Ectodermal cell (in vitro differentiated cells): ENCODE data around the gene SSR1.
"Not testable (repeated sequence)": the region's sequence is repeated elsewhere in the genome, so short reads cannot be mapped to it uniquely, and the experiment has no call there.

ENCODE experiments used
- H3K27ac ChIP-seq: 2 replicates; pipeline ENCODE4 v1.7.0; 2013; ENCODE audit warnings: mild to moderate bottlenecking, low read depth, low read length; ENCODE audit not compliant: insufficient read depth, poor library complexity, severe bottlenecking
- H3K27me3 ChIP-seq: 2 replicates; pipeline ENCODE4 v1.7.0; 2013; ENCODE audit warnings: mild to moderate bottlenecking, low read length; ENCODE audit not compliant: insufficient read depth, control insufficient read depth, poor library complexity, severe bottlenecking
- H3K36me3 ChIP-seq: one replicate; pipeline ENCODE4 v1.7.0; 2013; ENCODE audit warnings: low read length; ENCODE audit not compliant: control insufficient read depth, insufficient read depth
- H3K4me1 ChIP-seq: one replicate; pipeline ENCODE4 v1.7.0; 2013; ENCODE audit warnings: low read length; ENCODE audit not compliant: control insufficient read depth, insufficient read depth
- H3K4me3 ChIP-seq: 2 replicates; pipeline ENCODE4 v1.7.0; 2013; ENCODE audit warnings: low read depth, low read length, control low read depth; ENCODE audit not compliant: insufficient read depth
- H3K9me3 ChIP-seq: 2 replicates; pipeline ENCODE4 v1.7.0; 2013; ENCODE audit warnings: mild to moderate bottlenecking, low read length, moderate library complexity; ENCODE audit not compliant: control insufficient read depth
- WGBS, 2 experiments: methylation state at CpG; one replicate each; pipeline ENCODE4 v1.1.7; 2013; ENCODE audit warnings: missing lambda C conversion rate in 2 of 2; 5-methylcytosine and 5-hydroxymethylcytosine counted together

SSR1 gene

DNA sequence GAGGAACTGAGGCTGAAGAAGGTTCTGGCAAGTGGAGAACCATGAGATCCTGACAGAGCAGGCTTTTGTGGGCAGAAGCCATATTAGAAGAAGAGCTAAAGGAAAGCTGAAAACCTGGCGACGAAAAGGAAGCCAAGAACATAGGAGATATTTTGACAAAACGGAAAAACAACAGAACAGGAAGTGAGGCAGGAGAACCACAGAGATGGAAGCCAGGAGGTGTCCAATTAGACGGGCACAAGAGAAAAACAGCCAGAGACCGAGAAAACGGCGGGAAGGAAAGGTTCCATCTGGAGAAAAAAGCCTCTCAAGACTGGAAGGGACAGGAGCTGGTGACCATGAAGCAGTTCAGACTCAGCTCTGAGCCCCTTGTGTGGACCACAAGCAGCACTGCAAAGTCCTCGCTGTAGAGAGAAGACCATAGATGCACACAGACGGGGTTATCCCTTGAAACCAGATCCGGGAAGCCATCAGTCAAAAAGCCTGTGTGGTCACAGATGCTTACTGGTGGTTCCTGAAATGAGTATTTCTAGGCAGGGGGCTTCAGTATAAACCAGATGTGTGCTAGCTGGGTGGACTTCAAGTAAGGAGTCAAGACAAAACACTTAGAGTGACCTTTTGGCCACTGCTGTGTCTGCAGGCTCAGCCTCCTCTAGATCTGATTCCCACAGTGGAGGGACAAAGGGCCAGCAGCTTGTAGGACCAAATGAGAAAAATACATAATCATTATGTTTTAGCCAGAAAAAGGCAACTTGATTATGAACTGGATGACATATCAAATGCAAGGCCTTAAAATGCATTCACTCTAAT, 30.7 kb downstream of the SSR1 start:
- H3K27ac ChIP-seq = no peak overlapping the region
- no peak overlapping the region for H3K4me3 ChIP-seq
- H3K4me1 ChIP-seq = no peaks in the 10 kb centered on the region
- WGBS, 2 experiments = 85 to 95% methylated on average over 9 to 10 of the region's 10 CpGs
- no peaks in the 10 kb centered on the region for H3K9me3 ChIP-seq
- no peaks in the 10 kb centered on the region for H3K27me3 ChIP-seq
- no peaks in the 10 kb centered on the region for H3K36me3 ChIP-seq

DNA sequence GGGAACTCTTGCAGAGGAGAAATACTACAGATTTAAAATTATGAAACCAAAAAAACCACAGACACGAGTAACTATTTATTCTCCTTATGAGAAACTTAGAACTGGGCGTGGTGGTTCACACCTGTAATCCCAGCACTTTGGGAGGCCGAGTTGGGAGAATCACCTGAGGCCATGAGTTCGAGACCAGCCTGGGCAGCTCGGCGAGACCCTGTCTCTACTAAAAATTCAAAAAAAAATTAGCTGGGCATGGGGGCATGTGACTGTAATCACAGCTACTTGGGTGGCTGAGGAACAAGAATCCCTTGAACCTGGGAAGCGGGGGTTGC, 36.8 kb downstream of the SSR1 start:
- Histone ChIP-seq H3K9me3 (no peaks in the 10 kb centered on the region), H3K27ac (no peak overlapping the region), H3K4me1 (no peaks in the 10 kb centered on the region), H3K4me3 (no peak overlapping the region), H3K36me3 (no peaks in the 10 kb centered on the region), H3K27me3 (no peaks in the 10 kb centered on the region)
- WGBS, 2 experiments = 72 to 77% methylated on average over 7 of the region's 7 CpGs

DNA sequence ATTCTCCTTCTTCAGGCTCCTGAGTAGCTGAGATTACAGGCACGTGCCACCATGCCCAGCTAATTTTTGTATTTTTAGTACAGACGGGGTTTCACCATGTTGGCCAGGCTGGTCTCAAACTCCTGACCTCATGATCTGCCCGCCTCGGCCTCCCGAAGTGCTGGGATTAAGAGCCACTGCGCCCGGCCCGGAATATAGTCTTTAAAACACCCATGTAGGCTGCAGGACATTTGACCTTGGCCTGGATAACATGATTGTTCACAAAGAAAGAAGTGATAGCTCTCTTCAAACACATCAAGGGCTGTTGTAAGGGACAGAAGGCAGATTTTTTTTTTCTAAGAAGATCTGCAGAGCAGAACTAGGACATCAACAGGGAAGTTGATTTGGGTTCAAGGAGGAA, 38.5 kb downstream of the SSR1 start:
- not testable (repeated sequence) for H3K9me3 ChIP-seq, H3K27ac ChIP-seq, H3K4me1 ChIP-seq, H3K4me3 ChIP-seq, H3K36me3 ChIP-seq, H3K27me3 ChIP-seq
- WGBS, 2 experiments = 92 to 94% methylated on average over 8 of the region's 8 CpGs

DNA sequence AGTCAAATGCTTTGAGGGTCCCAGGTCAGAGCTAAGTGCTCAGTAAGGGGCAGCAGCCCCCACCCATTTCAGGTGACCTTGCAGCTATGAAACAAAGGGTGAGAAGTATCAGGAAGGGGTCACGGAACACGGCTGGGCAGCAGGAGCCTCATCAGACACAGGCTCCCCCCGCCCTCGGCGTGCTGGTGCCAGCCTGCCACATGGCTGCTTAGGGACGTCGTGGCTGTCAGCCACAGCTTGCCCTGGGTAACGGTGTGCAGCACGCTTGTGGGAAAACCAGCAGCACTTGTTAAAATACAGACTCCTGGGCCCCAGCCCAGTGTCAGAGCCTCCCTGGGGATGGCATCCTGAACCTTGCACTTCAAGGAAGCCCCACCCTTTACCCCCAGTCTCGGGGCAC, 39.3 kb downstream of the SSR1 start:
- 91 to 93% methylated on average over 10 of the region's 10 CpGs for WGBS, 2 experiments
- Histone ChIP-seq H3K27ac (no peak overlapping the region), H3K9me3 (no peaks in the 10 kb centered on the region), H3K4me1 (no peaks in the 10 kb centered on the region), H3K27me3 (no peaks in the 10 kb centered on the region), H3K4me3 (no peak overlapping the region), H3K36me3 (no peaks in the 10 kb centered on the region)

DNA sequence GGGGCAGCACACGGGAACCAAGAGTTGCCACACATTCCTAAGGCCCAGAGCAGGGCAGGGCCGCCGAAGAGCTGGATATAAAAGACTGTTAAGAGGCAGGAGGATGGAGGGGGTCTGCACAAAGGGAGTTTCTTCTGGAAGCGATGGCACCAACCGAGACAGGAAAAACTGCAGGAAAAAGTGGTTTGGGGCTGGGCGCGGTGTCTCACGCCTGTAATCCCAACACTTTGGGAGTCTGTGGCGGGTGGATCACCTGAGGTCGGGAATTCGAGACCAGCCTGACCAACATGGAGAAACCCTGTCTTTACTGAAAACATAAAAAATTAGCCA, 41.8 kb downstream of the SSR1 start:
- WGBS, 2 experiments = 94 to 95% methylated on average over 11 of the region's 11 CpGs
- H3K36me3 ChIP-seq = no peaks in the 10 kb centered on the region
- no peaks in the 10 kb centered on the region for H3K4me1 ChIP-seq
- no peak overlapping the region for H3K4me3 ChIP-seq
- H3K27ac ChIP-seq = no peak overlapping the region
- no peaks in the 10 kb centered on the region for H3K9me3 ChIP-seq
- no peaks in the 10 kb centered on the region for H3K27me3 ChIP-seq

DNA sequence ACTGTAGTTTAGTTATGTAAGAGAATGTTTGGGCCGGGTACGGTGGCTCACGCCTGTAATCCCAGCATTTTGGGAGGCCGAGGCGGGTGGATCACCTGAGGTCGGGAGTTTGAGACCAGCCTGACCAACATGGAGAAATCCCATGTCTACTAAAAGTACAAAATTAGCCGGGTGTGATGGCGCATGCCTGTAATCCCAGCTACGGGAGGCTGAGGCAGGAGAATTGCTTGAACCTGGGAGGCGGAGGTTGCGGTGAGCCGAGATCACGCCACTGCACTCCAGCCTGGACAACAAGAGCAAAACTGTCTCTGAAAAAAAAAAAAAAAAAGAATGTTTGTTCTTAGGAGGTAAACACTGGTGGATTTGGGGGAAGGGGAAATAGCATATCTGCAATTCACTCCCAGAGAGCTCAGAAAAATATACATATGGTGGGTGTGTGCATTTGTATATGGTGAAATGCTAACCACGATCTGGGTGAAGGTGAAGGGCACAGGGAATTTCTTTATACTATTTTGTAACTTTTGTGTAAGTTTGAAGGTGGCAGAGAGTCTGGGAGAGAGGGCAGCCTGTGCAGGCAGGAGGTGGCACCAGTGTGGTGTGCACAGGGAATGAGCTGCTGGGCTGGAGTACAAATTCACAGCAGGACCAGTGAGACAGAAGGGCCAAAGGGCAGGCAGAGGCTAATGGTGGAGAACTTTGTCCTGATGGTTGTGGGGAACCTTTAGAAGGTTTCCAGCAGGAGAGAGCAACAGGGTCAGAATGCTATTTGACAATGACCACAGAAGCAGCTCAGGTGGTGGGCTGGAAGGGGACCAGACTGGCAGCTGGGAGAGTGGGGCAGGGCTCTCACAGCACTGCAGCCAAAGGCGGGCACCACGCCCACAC, 42.4 kb downstream of the SSR1 start:
- Histone ChIP-seq H3K36me3 (no peaks in the 10 kb centered on the region), H3K9me3 (no peaks in the 10 kb centered on the region), H3K27ac (no peak overlapping the region), H3K4me1 (no peaks in the 10 kb centered on the region), H3K27me3 (no peaks in the 10 kb centered on the region), H3K4me3 (no peak overlapping the region)
- 88 to 90% methylated on average over 16 of the region's 16 CpGs for WGBS, 2 experiments

DNA sequence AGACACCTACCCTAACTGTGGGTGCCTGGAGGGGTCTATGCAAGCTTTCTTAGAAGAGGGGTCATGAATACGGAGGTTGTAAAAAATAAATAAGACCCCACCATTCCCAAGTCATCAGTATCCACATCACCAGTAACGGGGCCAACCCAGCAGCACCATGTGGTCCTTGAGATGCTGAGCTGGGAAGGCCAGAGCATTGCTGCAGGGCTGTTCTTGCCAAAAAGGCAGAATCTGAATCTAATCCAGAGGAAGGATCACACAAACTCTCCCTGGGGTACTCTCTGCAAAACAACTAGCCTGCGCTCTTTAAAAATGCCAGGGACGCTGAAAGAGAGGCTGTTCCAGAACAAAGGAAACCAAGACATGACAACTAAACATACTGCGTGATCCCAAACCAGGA, 43.2 kb downstream of the SSR1 start:
- Histone ChIP-seq H3K4me3 (no peak overlapping the region), H3K27me3 (no peaks in the 10 kb centered on the region)
- 94 to 95% methylated on average over 5 of the region's 5 CpGs for WGBS, 2 experiments

DNA sequence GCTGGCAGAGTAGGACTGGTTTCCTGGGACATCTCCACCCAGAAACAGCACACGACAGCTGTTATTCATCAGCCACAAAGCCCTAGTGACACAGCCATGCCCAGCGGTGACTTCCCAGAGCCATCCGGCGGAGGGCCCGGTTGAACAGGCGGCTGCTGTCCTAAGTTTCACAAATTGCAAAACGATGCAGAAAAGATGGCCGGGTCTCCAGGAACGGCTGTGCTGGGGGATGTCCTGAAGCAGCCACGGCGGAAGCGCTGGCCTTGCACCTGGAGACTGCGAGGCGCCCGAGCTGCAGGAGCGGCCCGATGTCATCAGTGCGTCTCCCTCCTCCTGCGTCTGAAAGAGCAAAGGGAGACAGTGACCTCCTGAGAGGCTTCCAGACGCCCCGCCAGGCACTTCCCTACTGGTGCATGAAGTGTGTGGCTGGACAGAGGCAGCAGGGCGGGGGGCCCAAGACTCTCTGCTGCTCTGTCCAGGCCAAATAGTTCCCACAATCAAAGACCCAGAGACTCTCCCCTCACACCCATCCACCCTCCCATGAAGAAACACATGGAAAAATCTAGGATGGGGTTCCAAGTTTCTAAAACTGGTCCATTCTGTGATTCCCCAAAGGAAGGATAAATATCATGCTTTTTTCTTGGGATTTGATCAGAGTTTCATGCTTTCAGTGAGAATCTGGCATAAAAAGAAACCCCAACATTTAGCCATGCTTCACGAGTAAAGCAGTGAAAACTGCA, 44.0 kb downstream of the SSR1 start:
- H3K4me1 ChIP-seq = no peaks in the 10 kb centered on the region
- H3K9me3 ChIP-seq = no peaks in the 10 kb centered on the region
- H3K36me3 ChIP-seq = no peaks in the 10 kb centered on the region
- H3K4me3 ChIP-seq = no peak overlapping the region
- no peak overlapping the region for H3K27ac ChIP-seq
- no peaks in the 10 kb centered on the region for H3K27me3 ChIP-seq
- 92 to 94% methylated on average over 23 of the region's 23 CpGs for WGBS, 2 experiments

More for the DNA sequence above, 43.2 kb downstream of the SSR1 start:
- no peaks in the 10 kb centered on the region for H3K4me1 ChIP-seq
- no peak overlapping the region for H3K27ac ChIP-seq
- no peaks in the 10 kb centered on the region for H3K36me3 ChIP-seq
- H3K9me3 ChIP-seq = no peaks in the 10 kb centered on the region

DNA sequence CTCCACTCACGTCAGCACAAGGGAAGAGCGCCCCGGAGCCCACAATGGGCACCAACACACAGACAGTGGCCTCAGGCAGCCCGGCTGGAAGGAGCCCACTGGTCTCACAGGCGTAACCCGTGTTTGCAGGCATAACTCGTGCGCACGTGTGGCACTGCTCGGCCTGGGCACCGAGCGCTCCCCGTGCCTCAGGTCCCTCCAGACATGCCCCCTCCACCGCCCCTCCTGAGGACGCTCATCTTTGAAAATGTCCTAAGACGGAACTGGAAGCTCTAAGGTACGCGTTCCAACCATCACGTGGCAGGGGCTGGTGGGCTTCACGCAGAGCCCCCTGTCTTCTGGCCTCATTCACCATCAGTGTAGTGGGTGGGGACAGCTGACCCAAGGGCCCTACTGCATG, 44.6 kb downstream of the SSR1 start:
- Histone ChIP-seq H3K4me3 (no peak overlapping the region), H3K4me1 (no peaks in the 10 kb centered on the region), H3K27ac (no peak overlapping the region), H3K9me3 (no peaks in the 10 kb centered on the region), H3K27me3 (no peaks in the 10 kb centered on the region), H3K36me3 (no peaks in the 10 kb centered on the region)
- WGBS, 2 experiments = 90 to 92% methylated on average over 20 of the region's 20 CpGs

DNA sequence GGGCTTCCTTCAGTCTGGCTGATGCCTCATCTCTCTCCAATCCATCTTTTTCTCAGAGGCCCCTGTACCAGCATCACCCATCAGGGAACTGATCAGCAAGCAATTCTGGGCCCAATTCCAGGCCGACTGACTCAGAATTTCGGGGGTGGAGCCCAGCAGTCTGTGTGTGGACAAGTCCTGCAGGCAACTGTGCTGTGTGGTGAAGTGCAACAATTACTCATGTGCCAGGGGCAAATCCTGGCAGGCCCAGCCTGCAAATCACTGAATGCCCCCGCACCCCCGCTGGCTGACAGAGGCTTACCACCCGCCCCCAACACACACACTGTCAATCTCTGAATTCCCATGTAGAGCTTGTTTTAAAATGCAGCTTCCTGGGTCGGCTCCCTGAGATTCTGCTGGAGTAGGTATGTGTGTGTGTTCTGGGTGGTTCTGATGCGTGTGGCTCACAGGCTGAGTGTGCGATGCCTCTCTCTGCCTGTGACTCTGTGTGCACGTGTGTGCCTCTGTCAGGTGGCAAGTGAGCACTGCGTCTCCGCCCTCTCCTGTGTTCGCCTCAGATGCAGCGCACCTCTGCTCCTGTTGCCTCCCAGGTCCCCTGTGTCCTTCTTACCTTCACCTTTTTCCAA, 45.4 kb downstream of the SSR1 start:
- 89 to 93% methylated on average over 13 of the region's 13 CpGs for WGBS, 2 experiments
- Histone ChIP-seq H3K4me1 (no peaks in the 10 kb centered on the region), H3K27ac (no peak overlapping the region)

More for the DNA sequence above, 45.4 kb downstream of the SSR1 start:
- Histone ChIP-seq H3K27me3 (no peaks in the 10 kb centered on the region), H3K4me3 (no peak overlapping the region), H3K9me3 (no peaks in the 10 kb centered on the region), H3K36me3 (no peaks in the 10 kb centered on the region)
